ENCODE results near the gene PCDHGA1.
A peak's percentile ranks its signal among the peaks of the same experiment; 100 is the strongest.

PCDHGA1 gene

GRCh38 chr5:141484310-141484640 lies 154.0 kb downstream of the PCDHGA1 start:
- peak overlapping the region in 3 of 7 experiments; percentile 7 to 28 (median 21) for H3K4me3 ChIP-seq
- no peak overlapping the region for H3K27ac ChIP-seq

DNA sequence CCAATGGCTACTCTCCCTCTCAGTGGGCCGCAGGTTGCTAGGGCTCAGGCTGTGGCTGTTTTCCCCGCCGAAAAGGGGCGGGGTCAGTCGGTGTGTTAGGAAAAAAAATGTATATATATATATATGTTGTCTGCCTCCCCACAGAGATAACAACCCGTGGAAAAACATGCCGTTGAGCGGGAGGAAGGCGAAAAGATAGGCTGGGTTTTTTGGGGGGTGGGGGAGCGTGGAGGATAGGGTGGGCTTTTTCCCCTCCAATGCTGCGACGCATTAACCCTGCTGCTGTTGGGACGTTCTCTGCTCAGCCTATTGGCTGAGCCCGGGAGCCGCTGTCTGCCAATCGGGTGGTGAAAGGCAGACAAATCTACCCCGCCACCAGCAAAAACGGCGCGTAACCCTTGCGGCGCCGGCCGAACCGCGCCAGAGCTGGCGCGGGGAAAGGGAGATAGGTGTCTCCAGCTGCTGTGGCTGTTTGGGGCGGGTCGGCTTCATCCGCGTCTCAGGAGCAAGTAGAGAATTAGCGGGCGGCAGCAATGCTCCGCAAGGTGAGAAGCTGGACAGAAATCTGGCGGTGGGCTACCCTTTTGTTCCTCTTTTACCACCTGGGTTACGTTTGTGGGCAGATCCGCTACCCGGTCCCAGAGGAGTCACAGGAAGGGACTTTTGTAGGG lies 154.5 kb downstream of the PCDHGA1 start, which contains the start of gene PCDHGC4:
TSS of gene PCDHGC4 (plus strand) at position 390 of the 671 bp plus-strand sequence. CDS start at position 534, 144 bp downstream.
- Histone ChIP-seq H3K4me3 (peak within 1 kb of the TSS in 5 of 7 experiments; percentile 7 to 28 (median 21)), H3K27ac (peak within 1 kb of the TSS in 2 of 21 experiments; percentile 14 to 19)

GRCh38 chr5:141485321-141486055 lies 155.2 kb downstream of the PCDHGA1 start:
- Histone ChIP-seq H3K4me3 (peak overlapping the region in 2 of 7 experiments; percentile 21 to 28), H3K27ac (peak overlapping the region in 2 of 21 experiments; percentile 14 to 19)

GRCh38 chr5:141486091-141486490 lies 155.8 kb downstream of the PCDHGA1 start:
- H3K27ac ChIP-seq, result no peak overlapping the region
- H3K4me3 ChIP-seq, result no peak overlapping the region

GRCh38 chr5:141487131-141487530 lies 156.8 kb downstream of the PCDHGA1 start:
- Histone ChIP-seq H3K4me3 (no peak overlapping the region), H3K27ac (no peak overlapping the region)

DNA sequence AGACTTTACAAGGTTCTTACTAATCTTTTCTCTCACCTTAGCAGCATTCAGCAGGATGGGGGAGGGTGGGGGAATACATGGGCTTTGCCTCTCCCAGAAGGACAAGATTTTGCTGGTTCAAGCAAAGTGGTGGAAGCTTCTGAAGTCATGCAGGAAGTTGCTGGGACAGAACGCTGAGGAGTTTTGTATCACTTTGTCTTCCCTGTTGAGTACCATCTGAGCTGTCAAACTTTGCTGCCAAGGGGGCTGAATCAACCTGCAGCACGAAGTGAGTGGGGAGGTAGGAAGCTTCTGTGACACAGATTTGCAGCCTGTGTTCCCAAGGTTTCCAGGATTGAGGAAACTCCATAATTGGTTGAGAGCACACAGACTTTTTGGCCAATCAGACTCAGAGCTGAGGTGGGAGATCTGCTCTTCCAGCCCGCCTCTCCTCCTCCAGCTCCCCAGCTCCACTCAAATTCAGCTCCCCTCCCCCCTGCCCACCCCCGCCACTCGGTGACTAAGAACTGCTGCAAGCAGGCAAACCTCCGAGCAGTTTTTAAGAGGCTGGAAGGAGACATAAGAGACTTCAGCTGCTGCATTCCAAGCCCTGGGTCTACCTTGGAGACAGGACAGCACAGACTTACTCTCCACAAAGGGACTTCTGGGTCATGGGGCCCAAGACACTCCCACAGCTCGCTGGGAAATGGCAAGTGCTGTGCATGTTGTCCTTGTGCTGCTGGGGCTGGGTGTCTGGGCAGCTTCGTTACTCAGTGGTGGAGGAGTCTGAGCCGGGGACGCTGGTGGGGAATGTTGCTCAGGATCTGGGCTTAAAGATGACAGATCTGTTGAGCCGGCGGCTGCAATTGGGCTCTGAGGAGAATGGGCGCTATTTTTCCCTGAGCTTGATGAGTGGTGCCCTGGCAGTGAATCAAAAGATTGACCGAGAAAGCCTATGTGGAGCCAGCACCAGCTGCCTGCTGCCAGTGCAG lies 158.6 kb downstream of the PCDHGA1 start, which contains the start of gene PCDHGC5:
TSS of gene PCDHGC5 (plus strand) at position 491 of the 971 bp plus-strand sequence. CDS start at position 651, 160 bp downstream.
- Histone ChIP-seq H3K27ac (peak within 1 kb of the TSS in 1 of 21 experiments; percentile 38), H3K4me3 (no peak within 1 kb of the TSS)

DNA sequence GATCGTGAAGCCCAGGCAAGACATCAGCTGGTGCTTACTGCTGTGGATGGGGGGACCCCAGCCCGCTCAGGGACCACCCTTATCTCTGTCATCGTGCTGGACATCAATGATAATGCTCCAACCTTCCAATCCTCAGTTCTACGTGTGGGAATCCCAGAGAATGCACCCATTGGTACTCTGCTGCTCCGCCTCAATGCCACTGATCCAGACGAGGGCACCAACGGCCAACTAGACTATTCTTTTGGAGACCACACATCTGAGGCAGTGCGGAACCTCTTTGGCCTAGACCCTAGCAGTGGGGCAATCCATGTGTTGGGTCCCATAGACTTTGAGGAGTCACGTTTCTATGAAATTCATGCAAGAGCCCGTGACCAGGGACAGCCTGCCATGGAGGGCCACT lies 159.5 kb downstream of the PCDHGA1 start:
- Histone ChIP-seq H3K27ac (no peak overlapping the region), H3K4me3 (no peak overlapping the region)

DNA sequence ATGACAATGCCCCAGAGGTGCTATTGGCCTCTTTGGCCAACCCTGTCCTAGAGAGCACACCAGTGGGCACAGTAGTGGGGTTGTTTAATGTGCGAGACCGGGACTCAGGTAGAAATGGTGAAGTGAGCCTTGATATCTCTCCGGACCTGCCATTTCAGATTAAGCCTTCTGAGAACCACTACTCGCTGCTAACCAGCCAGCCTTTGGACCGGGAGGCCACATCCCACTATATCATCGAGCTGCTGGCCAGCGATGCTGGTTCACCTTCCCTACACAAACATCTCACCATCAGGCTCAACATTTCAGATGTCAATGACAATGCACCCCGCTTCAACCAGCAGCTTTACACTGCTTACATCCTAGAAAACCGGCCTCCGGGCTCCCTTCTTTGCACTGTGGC lies 160.0 kb downstream of the PCDHGA1 start:
- Histone ChIP-seq H3K27ac (no peak overlapping the region), H3K4me3 (no peak overlapping the region)

GRCh38 chr5:141490771-141491170 lies 160.5 kb downstream of the PCDHGA1 start:
- H3K27ac ChIP-seq, result no peak overlapping the region
- no peak overlapping the region for H3K4me3 ChIP-seq

DNA sequence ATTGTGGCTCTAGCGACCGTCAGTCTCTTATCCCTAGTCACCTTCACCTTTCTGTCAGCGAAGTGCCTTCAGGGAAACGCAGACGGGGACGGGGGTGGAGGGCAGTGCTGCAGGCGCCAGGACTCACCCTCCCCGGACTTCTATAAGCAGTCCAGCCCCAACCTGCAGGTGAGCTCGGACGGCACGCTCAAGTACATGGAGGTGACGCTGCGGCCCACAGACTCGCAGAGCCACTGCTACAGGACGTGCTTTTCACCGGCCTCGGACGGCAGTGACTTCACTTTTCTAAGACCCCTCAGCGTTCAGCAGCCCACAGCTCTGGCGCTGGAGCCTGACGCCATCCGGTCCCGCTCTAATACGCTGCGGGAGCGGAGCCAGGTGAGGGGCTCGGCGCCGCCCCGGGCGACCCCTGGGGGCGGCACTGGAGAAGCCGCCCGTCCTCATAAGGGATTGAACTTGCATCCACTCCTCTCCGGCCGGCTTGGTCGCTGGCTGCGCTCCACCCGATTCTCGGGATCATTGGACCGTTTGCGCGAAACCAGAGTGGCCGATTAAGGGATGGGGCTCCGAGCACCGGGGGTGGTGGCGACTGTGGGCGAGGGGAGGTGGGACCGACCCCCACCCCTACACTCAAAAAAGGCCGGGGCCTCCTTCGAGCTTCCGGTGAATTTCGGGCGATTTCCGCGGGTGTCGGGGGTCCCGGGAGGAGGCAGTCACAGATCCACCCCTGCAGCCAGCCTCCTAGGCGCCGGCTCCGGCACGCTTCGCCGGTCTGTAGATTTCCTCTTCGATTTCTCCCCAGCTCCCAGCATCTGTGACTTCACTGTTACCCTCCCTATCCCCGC lies 161.2 kb downstream of the PCDHGA1 start:
- Histone ChIP-seq H3K4me3 (peak overlapping the region in 1 of 7 experiments; percentile 8), H3K27ac (no peak overlapping the region)

DNA sequence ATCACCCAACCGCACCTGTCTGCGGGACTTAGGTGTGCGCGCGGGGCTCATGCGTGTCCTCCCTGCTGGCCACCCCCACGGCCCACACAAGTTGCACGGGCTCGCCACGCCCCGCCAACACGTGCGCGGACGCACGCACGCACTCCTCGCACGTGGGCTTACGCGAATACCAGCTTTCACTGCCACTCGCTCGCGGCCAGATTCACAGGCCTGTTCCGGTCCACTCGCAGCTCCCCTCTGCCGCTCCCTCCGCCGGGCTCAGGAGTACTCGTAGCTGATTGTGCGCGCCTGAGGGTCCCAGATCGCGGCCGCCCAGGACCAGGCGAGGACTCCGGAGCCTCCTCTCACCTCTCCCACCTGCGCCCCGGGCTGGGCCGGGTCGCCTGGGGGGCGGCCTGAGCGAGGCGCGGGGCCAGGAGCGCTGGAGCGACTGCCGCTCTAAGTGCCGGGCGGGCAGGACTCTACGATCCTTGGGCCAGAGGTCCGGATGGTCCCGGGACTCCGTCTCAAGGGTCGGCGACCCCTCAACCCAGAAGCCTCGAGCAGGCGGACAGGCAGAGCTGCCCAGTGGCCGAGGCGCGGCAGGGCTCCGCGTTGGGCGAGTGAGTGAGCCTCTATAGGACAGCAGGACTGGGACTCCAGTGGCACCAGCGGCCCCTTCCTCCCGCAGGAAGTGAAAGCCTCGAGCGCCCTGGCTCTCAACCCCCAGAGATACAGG lies 162.0 kb downstream of the PCDHGA1 start:
- H3K27ac ChIP-seq, result no peak overlapping the region
- H3K4me3 ChIP-seq, result peak overlapping the region in 1 of 7 experiments; percentile 8

DNA sequence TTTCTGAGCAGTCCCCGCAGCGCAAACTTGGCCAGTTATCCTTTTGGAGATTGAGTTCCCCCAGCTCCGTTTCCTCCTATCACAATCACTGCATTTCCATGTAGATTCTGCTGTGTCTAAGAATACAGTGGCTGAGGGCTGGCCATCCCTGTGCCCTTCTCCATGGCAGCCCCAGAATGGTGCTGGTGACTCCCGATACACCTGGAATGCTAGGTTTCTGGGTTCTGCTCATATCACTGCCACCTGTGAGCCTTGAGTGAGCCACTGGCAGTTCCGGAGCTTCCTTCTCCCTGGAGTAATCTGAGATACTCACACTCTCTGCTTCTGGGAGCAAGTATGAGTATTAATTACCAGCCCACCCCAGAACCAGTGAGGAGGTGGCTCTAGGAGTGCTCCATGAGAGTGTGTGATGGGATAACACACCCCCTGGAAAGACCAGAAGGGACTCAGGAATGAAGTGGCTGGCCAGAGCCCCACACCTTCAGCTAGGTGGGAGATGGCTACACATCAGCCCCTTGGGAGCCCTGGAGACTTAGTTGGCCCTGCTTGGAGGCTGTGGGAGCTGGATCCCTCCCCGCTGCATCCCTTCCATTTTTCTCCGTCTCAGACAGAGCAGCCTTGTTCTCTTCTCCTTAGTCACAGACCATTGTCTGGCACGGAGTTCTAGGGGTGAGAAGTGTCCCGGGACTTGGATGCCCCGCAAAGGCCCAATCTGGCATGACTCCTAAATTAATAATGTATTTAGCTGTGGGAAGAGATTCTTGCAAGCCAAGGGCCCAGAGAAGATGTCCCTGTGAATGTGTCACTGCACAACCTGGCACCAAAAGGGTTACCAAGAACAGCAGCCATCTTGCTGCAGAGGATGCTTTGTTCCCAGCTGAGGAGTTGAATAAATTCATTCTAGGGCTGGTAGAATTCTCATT lies 163.4 kb downstream of the PCDHGA1 start:
- peak overlapping the region in 8 of 21 experiments; percentile 12 to 78 (median 50) for H3K27ac ChIP-seq
- no peak overlapping the region for H3K4me3 ChIP-seq

DNA sequence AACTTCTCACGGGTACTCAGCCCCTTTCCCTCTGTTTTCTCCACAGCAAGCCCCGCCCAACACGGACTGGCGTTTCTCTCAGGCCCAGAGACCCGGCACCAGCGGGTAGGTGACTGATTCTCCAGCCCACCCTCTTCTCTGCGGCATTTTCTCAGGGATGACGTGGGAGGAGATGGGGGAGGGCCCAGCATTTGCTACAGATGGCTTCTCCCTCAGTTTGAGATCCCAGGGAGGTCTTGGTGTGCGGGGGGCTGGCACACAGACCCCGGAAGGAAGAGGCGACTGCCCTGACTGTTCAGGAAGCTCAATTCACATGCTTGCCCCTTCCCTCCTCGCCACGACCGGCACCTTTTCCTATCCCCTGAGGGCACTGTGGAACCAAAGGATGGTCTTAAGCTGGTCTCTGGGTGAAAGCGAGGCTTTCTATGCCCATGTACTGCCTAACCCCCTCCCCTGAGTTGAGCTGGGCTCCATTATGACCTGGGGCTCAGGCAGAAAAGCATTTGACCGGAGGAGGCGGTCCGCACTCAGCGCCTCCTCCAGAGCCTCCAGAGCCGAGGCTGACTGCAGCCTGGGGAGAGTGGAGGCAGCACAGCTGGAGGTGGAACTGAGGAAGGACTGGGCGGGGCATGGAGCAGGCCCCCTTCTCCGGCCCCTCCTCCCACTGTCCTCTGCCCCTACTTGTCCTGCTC lies 164.6 kb downstream of the PCDHGA1 start:
- Histone ChIP-seq H3K27ac (peak overlapping the region in 12 of 21 experiments; percentile 19 to 78 (median 46)), H3K4me3 (no peak overlapping the region)

DNA sequence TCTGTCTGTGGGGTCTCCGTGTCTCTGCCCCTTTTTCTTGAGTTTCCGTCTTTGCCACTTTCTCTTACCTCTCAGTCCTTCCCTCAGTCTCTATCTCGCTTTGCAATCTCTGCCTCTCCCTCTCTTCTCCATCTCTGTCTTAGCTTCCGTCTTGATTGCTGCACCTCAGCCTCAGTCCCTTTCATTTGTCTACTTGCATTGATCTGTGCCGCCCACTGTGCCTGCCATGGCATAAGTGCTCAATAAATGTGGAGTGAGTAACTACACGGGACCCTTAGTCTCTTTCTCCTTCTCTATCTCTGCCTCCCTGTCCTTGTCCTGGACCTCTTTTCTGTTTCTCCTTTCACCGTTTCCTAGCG lies 165.1 kb downstream of the PCDHGA1 start:
- peak overlapping the region in 5 of 21 experiments; percentile 19 to 78 (median 53) for H3K27ac ChIP-seq

GRCh38 chr5:141496038-141496437 lies 165.7 kb downstream of the PCDHGA1 start:
- H3K4me3 ChIP-seq, result no peak overlapping the region
- peak overlapping the region in 4 of 21 experiments; percentile 10 to 78 (median 44) for H3K27ac ChIP-seq

More for the DNA sequence above, 165.1 kb downstream of the PCDHGA1 start:
- no peak overlapping the region for H3K4me3 ChIP-seq

GRCh38 chr5:141501761-141502160 lies 171.4 kb downstream of the PCDHGA1 start:
- no peak overlapping the region for H3K4me3 ChIP-seq
- no peak overlapping the region for H3K27ac ChIP-seq

GRCh38 chr5:141503681-141504080 lies 173.4 kb downstream of the PCDHGA1 start:
- Histone ChIP-seq H3K27ac (no peak overlapping the region), H3K4me3 (no peak overlapping the region)
